Activated naive CD8-positive, alpha-beta T cell (primary cell): ENCODE results near the gene ZDHHC9.

ENCODE experiments used
- H3K27ac Mint-ChIP-seq: one replicate; pipeline ENCODE4 v1.8.0; 2021; ENCODE audit warnings: mixed read lengths
- H3K27me3 Mint-ChIP-seq: one replicate; pipeline ENCODE4 v1.8.0; 2021; ENCODE audit warnings: mixed read lengths
- H3K36me3 Mint-ChIP-seq: one replicate; pipeline ENCODE4 v1.8.0; 2021; ENCODE audit warnings: mixed read lengths
- H3K4me1 Mint-ChIP-seq: one replicate; pipeline ENCODE4 v1.8.0; 2021; ENCODE audit warnings: low read depth, mixed read lengths
- H3K4me3 Mint-ChIP-seq: one replicate; pipeline ENCODE4 v1.8.0; 2021; ENCODE audit warnings: mild to moderate bottlenecking, mixed read lengths
- H3K9me3 Mint-ChIP-seq: one replicate; pipeline ENCODE4 v1.8.0; 2021; ENCODE audit warnings: low read depth, mixed read lengths

Gene ZDHHC9

GRCh38 chrX:129771266-129771995 lies 72.3 kb downstream of the ZDHHC9 start:
- Mint-ChIP-seq H3K4me3 (no peak overlapping the region), H3K36me3 (no peaks in the 10 kb centered on the region), H3K9me3 (no peaks in the 10 kb centered on the region), H3K4me1 (peaks cover 68% of the 10 kb centered on the region), H3K27ac (peak overlapping the region; percentile 93), H3K27me3 (no peaks in the 10 kb centered on the region)

- Mint-ChIP-seq H3K9me3 (no peaks in the 10 kb centered on the region), H3K27ac (peak overlapping the region; percentile 88), H3K36me3 (no peaks in the 10 kb centered on the region), H3K27me3 (no peaks in the 10 kb centered on the region), H3K4me3 (peak overlapping the region; percentile 38), H3K4me1 (peaks cover 60% of the 10 kb centered on the region)
These were observed 74.1 kb downstream of the ZDHHC9 start for GRCh38 chrX:129769467-129770154.

- Mint-ChIP-seq H3K27ac (peak overlapping the region; percentile 88), H3K36me3 (no peaks in the 10 kb centered on the region), H3K4me1 (peaks cover 54% of the 10 kb centered on the region), H3K9me3 (no peaks in the 10 kb centered on the region), H3K4me3 (peak overlapping the region; percentile 38), H3K27me3 (no peaks in the 10 kb centered on the region)
These were observed 74.9 kb downstream of the ZDHHC9 start for GRCh38 chrX:129768586-129769466.

- H3K27ac Mint-ChIP-seq: no peak overlapping the region
- H3K36me3 Mint-ChIP-seq: no peaks in the 10 kb centered on the region
- H3K4me1 Mint-ChIP-seq: peaks cover 49% of the 10 kb centered on the region
- H3K9me3 Mint-ChIP-seq: no peaks in the 10 kb centered on the region
- no peak overlapping the region for H3K4me3 Mint-ChIP-seq
- H3K27me3 Mint-ChIP-seq: no peaks in the 10 kb centered on the region
These were observed 75.5 kb downstream of the ZDHHC9 start for GRCh38 chrX:129768186-129768585.

GRCh38 chrX:129763666-129764065 lies 80.0 kb downstream of the ZDHHC9 start:
- H3K9me3 Mint-ChIP-seq: no peaks in the 10 kb centered on the region
- H3K4me1 Mint-ChIP-seq: peaks cover 45% of the 10 kb centered on the region
- H3K36me3 Mint-ChIP-seq: no peaks in the 10 kb centered on the region
- no peaks in the 10 kb centered on the region for H3K27me3 Mint-ChIP-seq
- H3K27ac Mint-ChIP-seq: no peak overlapping the region
- no peak overlapping the region for H3K4me3 Mint-ChIP-seq

- no peaks in the 10 kb centered on the region for H3K36me3 Mint-ChIP-seq
- H3K27ac Mint-ChIP-seq: no peak overlapping the region
- H3K4me3 Mint-ChIP-seq: no peak overlapping the region
- H3K4me1 Mint-ChIP-seq: peaks cover 46% of the 10 kb centered on the region
- H3K9me3 Mint-ChIP-seq: no peaks in the 10 kb centered on the region
- H3K27me3 Mint-ChIP-seq: no peaks in the 10 kb centered on the region
These were observed 81.2 kb downstream of the ZDHHC9 start for GRCh38 chrX:129762448-129762847.

- Mint-ChIP-seq H3K36me3 (no peaks in the 10 kb centered on the region), H3K4me3 (no peak overlapping the region), H3K4me1 (peaks cover 43% of the 10 kb centered on the region), H3K27ac (no peak overlapping the region), H3K27me3 (no peaks in the 10 kb centered on the region), H3K9me3 (no peaks in the 10 kb centered on the region)
These were observed 82.1 kb downstream of the ZDHHC9 start for GRCh38 chrX:129761596-129761995.

GRCh38 chrX:129760981-129761380 lies 82.7 kb downstream of the ZDHHC9 start:
- Mint-ChIP-seq H3K4me3 (no peak overlapping the region), H3K9me3 (no peaks in the 10 kb centered on the region), H3K4me1 (peaks cover 46% of the 10 kb centered on the region), H3K36me3 (no peaks in the 10 kb centered on the region), H3K27ac (no peak overlapping the region), H3K27me3 (no peaks in the 10 kb centered on the region)

- H3K4me3 Mint-ChIP-seq: peak overlapping the region; percentile 30
- H3K4me1 Mint-ChIP-seq: peaks cover 50% of the 10 kb centered on the region
These were observed 83.5 kb downstream of the ZDHHC9 start for GRCh38 chrX:129760155-129760554.

GRCh38 chrX:129759576-129760061 lies 84.1 kb downstream of the ZDHHC9 start:
- Mint-ChIP-seq H3K27me3 (no peaks in the 10 kb centered on the region), H3K36me3 (no peaks in the 10 kb centered on the region), H3K9me3 (no peaks in the 10 kb centered on the region), H3K27ac (peak overlapping the region; percentile 71), H3K4me1 (peaks cover 55% of the 10 kb centered on the region), H3K4me3 (peak overlapping the region; percentile 30)

More at GRCh38 chrX:129760155-129760554, 83.5 kb downstream of the ZDHHC9 start:
- Mint-ChIP-seq H3K9me3 (no peaks in the 10 kb centered on the region), H3K27ac (peak overlapping the region; percentile 71), H3K36me3 (no peaks in the 10 kb centered on the region), H3K27me3 (no peaks in the 10 kb centered on the region)

- peak overlapping the region; percentile 68 for H3K27ac Mint-ChIP-seq
- H3K9me3 Mint-ChIP-seq: no peaks in the 10 kb centered on the region
- H3K36me3 Mint-ChIP-seq: no peaks in the 10 kb centered on the region
- H3K4me3 Mint-ChIP-seq: peak overlapping the region; percentile 30
- H3K4me1 Mint-ChIP-seq: peaks cover 57% of the 10 kb centered on the region
- no peaks in the 10 kb centered on the region for H3K27me3 Mint-ChIP-seq
These were observed 87.7 kb downstream of the ZDHHC9 start for GRCh38 chrX:129755779-129756650.

GRCh38 chrX:129754056-129755024 lies 89.3 kb downstream of the ZDHHC9 start:
- H3K4me3 Mint-ChIP-seq: no peak overlapping the region
- H3K4me1 Mint-ChIP-seq: peaks cover 43% of the 10 kb centered on the region
- H3K27ac Mint-ChIP-seq: peak overlapping the region; percentile 22
- no peaks in the 10 kb centered on the region for H3K9me3 Mint-ChIP-seq
- H3K27me3 Mint-ChIP-seq: no peaks in the 10 kb centered on the region
- no peaks in the 10 kb centered on the region for H3K36me3 Mint-ChIP-seq
